ENCODE results near the gene OR10K2. TPM values are rescaled to one million over a fixed set of nuclear protein-coding genes. Genes with fewer than 3 reads are reported as not detected.

The OR10K2 gene
- polyA plus RNA-seq, 1 of the 3 experiments (the other 2 are of a cell fraction): not detected

GRCh38 chr1:158390331-158390730 lies 35.7 kb downstream of the OR10K2 start:
- TF ChIP-seq FOXM1 (IDR thresholded peaks at IDR 0.05; ENCODE audit: low read depth) (no peak), POLR2AphosphoS5 (IDR thresholded peaks at IDR 0.05; ENCODE audit: low read depth, low read length) (no peak), CTCF (IDR thresholded peaks at IDR 0.05) (no peak)
- H4K20me1 ChIP-seq (ENCODE audit: insufficient read depth): no peaks in the 10 kb centered on the region
- no peaks in the 10 kb centered on the region for H3K79me2 ChIP-seq (ENCODE audit: insufficient read depth)
- no peak overlapping the region for H2AFZ ChIP-seq (ENCODE audit: low read depth)
- ChIA-PET POLR2A (no interaction called here), CTCF (no interaction called here)
- no peaks in the 10 kb centered on the region for H3K9me2 ChIP-seq
- no peak overlapping the region for H3K9ac ChIP-seq
- no peak for DNase-seq
- H3K27me3 ChIP-seq (ENCODE audit: insufficient read depth): no peaks in the 10 kb centered on the region
- H3F3A ChIP-seq (replicated peaks; ENCODE audit: insufficient read depth): no peaks in the 10 kb centered on the region
- H3K27ac ChIP-seq (ENCODE audit: low read depth in 2 of 2, low read length in 1 of 2): no peak overlapping the region
- WGBS (ENCODE audit: low lambda C conversion rate): 0% methylated on average over 1 of the region's 1 CpG
- H3K4me3 ChIP-seq (ENCODE audit: low read depth in 2 of 2, low read length in 1 of 2): no peak overlapping the region
- H3K4me1 ChIP-seq (ENCODE audit: control insufficient read depth in 1 of 2, insufficient read depth in 2 of 2, low read depth in 1 of 2, low read length in 1 of 2): no peaks in the 10 kb centered on the region
- no peak overlapping the region for H3K4me2 ChIP-seq
- no peaks in the 10 kb centered on the region for H3K9me3 ChIP-seq
- H3K36me3 ChIP-seq (replicated peaks in 1 of 2; ENCODE audit: control insufficient read depth in 1 of 2, insufficient read depth in 2 of 2, low read length in 1 of 2): no peaks in the 10 kb centered on the region

DNA sequence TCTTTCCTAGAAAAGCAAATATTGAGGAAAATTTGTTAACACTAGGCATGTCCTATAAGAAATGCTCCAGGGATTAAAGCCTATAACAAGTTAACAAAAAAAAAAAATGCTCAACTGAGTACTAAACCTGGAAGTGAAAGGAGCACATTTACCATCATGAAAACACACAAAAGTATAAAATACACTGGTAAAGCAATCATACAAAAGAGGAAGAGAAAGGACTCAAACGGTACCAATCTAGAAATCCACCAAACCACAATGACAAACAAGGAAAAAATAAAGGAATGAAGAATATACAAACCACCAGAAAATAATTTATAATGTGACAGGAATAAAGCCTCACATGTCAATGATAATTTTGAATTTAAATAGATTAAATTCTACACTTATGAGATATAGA lies 51.2 kb downstream of the OR10K2 start:
- Histone ChIP-seq H3K79me2 (ENCODE audit: insufficient read depth) (no peaks in the 10 kb centered on the region), H3K9ac (no peak overlapping the region), H4K20me1 (ENCODE audit: insufficient read depth) (no peaks in the 10 kb centered on the region), H3K4me2 (no peak overlapping the region), H2AFZ (ENCODE audit: low read depth) (no peak overlapping the region), H3K4me3 (ENCODE audit: low read depth in 2 of 2, low read length in 1 of 2) (no peak overlapping the region), H3K36me3 (replicated peaks in 1 of 2; ENCODE audit: control insufficient read depth in 1 of 2, insufficient read depth in 2 of 2, low read length in 1 of 2) (no peaks in the 10 kb centered on the region), H3K27me3 (ENCODE audit: insufficient read depth) (no peaks in the 10 kb centered on the region), H3K4me1 (ENCODE audit: control insufficient read depth in 1 of 2, insufficient read depth in 2 of 2, low read depth in 1 of 2, low read length in 1 of 2) (no peaks in the 10 kb centered on the region), H3K9me2 (no peaks in the 10 kb centered on the region), H3F3A (replicated peaks; ENCODE audit: insufficient read depth) (no peaks in the 10 kb centered on the region), H3K27ac (ENCODE audit: low read depth in 2 of 2, low read length in 1 of 2) (no peak overlapping the region), H3K9me3 (no peaks in the 10 kb centered on the region)
- POLR2A ChIA-PET: no interaction called here
- no peak for DNase-seq
- CTCF ChIA-PET: no interaction called here
- TF ChIP-seq RCOR1 (IDR thresholded peaks at IDR 0.05; ENCODE audit: low read length) (no peak), FOXM1 (IDR thresholded peaks at IDR 0.05; ENCODE audit: low read depth) (no peak), CHD2 (IDR thresholded peaks at IDR 0.05; ENCODE audit: low read length, partially characterized antibody) (no peak), RXRA (IDR thresholded peaks at IDR 0.05; ENCODE audit: borderline replicate concordance, low read depth) (no peak), TCF12 (IDR thresholded peaks at IDR 0.05) (no peak), RAD21 (IDR thresholded peaks at IDR 0.05; ENCODE audit: low read length) (no peak), NFIC (IDR thresholded peaks at IDR 0.05; ENCODE audit: borderline replicate concordance) (no peak), SIN3A (IDR thresholded peaks at IDR 0.05; ENCODE audit: borderline replicate concordance, low read depth, low read length) (no peak), GATA2 (CRISPR knock-in tag; IDR thresholded peaks at IDR 0.05) (no peak), POLR2AphosphoS5 (IDR thresholded peaks at IDR 0.05; ENCODE audit: low read depth, low read length) (no peak), MEF2A (IDR thresholded peaks at IDR 0.05; ENCODE audit: borderline replicate concordance, low read depth) (no peak)
- TF ChIP-seq, protein P1, sequence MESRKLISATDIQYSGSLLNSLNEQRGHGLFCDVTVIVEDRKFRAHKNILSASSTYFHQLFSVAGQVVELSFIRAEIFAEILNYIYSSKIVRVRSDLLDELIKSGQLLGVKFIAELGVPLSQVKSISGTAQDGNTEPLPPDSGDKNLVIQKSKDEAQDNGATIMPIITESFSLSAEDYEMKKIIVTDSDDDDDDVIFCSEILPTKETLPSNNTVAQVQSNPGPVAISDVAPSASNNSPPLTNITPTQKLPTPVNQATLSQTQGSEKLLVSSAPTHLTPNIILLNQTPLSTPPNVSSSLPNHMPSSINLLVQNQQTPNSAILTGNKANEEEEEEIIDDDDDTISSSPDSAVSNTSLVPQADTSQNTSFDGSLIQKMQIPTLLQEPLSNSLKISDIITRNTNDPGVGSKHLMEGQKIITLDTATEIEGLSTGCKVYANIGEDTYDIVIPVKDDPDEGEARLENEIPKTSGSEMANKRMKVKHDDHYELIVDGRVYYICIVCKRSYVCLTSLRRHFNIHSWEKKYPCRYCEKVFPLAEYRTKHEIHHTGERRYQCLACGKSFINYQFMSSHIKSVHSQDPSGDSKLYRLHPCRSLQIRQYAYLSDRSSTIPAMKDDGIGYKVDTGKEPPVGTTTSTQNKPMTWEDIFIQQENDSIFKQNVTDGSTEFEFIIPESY (IDR thresholded peaks at IDR 0.05; ENCODE audit: borderline replicate concordance, low read depth): no peak
- TF ChIP-seq, protein P2, sequence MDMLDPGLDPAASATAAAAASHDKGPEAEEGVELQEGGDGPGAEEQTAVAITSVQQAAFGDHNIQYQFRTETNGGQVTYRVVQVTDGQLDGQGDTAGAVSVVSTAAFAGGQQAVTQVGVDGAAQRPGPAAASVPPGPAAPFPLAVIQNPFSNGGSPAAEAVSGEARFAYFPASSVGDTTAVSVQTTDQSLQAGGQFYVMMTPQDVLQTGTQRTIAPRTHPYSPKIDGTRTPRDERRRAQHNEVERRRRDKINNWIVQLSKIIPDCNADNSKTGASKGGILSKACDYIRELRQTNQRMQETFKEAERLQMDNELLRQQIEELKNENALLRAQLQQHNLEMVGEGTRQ (IDR thresholded peaks at IDR 0.05; ENCODE audit: borderline replicate concordance, low read depth, low read length): no peak
- TF ChIP-seq, protein P3, sequence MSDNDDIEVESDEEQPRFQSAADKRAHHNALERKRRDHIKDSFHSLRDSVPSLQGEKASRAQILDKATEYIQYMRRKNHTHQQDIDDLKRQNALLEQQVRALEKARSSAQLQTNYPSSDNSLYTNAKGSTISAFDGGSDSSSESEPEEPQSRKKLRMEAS (IDR thresholded peaks at IDR 0.05; ENCODE audit: low read depth): no peak
- TF ChIP-seq, protein P4, sequence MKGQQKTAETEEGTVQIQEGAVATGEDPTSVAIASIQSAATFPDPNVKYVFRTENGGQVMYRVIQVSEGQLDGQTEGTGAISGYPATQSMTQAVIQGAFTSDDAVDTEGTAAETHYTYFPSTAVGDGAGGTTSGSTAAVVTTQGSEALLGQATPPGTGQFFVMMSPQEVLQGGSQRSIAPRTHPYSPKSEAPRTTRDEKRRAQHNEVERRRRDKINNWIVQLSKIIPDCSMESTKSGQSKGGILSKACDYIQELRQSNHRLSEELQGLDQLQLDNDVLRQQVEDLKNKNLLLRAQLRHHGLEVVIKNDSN (IDR thresholded peaks at IDR 0.05; ENCODE audit: borderline replicate concordance, low read depth): no peak
- TF ChIP-seq, protein P5, sequence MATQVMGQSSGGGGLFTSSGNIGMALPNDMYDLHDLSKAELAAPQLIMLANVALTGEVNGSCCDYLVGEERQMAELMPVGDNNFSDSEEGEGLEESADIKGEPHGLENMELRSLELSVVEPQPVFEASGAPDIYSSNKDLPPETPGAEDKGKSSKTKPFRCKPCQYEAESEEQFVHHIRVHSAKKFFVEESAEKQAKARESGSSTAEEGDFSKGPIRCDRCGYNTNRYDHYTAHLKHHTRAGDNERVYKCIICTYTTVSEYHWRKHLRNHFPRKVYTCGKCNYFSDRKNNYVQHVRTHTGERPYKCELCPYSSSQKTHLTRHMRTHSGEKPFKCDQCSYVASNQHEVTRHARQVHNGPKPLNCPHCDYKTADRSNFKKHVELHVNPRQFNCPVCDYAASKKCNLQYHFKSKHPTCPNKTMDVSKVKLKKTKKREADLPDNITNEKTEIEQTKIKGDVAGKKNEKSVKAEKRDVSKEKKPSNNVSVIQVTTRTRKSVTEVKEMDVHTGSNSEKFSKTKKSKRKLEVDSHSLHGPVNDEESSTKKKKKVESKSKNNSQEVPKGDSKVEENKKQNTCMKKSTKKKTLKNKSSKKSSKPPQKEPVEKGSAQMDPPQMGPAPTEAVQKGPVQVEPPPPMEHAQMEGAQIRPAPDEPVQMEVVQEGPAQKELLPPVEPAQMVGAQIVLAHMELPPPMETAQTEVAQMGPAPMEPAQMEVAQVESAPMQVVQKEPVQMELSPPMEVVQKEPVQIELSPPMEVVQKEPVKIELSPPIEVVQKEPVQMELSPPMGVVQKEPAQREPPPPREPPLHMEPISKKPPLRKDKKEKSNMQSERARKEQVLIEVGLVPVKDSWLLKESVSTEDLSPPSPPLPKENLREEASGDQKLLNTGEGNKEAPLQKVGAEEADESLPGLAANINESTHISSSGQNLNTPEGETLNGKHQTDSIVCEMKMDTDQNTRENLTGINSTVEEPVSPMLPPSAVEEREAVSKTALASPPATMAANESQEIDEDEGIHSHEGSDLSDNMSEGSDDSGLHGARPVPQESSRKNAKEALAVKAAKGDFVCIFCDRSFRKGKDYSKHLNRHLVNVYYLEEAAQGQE (IDR thresholded peaks at IDR 0.05; ENCODE audit: low read depth, low read length): no peak
- WGBS (ENCODE audit: low lambda C conversion rate): 3% methylated on average over 1 of the region's 1 CpG

All from SK-N-SH (cell line).